ENCODE measurements around the gene SMYD3. TPM values are rescaled to one million over a fixed set of nuclear protein-coding genes. Genes with fewer than 3 reads are reported as not detected.

SMYD3 gene
- total RNA-seq, 4 donors from 2014 or later = 8.4 to 25.7 (median 14.4) TPM

- no peak overlapping the region for H3K4me3 ChIP-seq (ENCODE audit: low read depth, poor library complexity, severe bottlenecking)
- no peak for DNase-seq (ENCODE audit: low spot score in 2 of 2)
- intact Hi-C loops (cut with DNase I; ENCODE audit: low total_unique reads) = no loop called here
- 58 to 62% methylated on average over 10 of the region's 10 CpGs for WGBS, 2 donors
- no peak for TF ChIP-seq POLR2A (IDR thresholded peaks at IDR 0.05)
- no peak for TF ChIP-seq CTCF (IDR thresholded peaks at IDR 0.05)
These were observed 507.1 kb downstream of the SMYD3 start for GRCh38 chr1:245999697-246000637.

GRCh38 chr1:245997471-245998258, 509.4 kb downstream of the SMYD3 start:
- no peak overlapping the region for H3K4me3 ChIP-seq (ENCODE audit: low read depth, poor library complexity, severe bottlenecking)
- intact Hi-C loops (cut with DNase I; ENCODE audit: low total_unique reads) = no loop called here
- whole genome bisulfite sequencing, 2 donors = 62% methylated on average over 7 of the region's 7 CpGs
- TF ChIP-seq CTCF (IDR thresholded peaks at IDR 0.05) (no peak), POLR2A (IDR thresholded peaks at IDR 0.05) (no peak)
- no peak for DNase-seq (ENCODE audit: low spot score in 2 of 2)

- DNase-seq (ENCODE audit: low spot score in 2 of 2) = no peak
- no peak for TF ChIP-seq CTCF (IDR thresholded peaks at IDR 0.05)
- no peak for TF ChIP-seq POLR2A (IDR thresholded peaks at IDR 0.05)
- intact Hi-C loops (cut with DNase I; ENCODE audit: low total_unique reads) = no loop called here
- no peak overlapping the region for H3K4me3 ChIP-seq (ENCODE audit: low read depth, poor library complexity, severe bottlenecking)
- 87 to 89% methylated on average over 15 of the region's 15 CpGs for WGBS, 2 donors
These were observed 510.3 kb downstream of the SMYD3 start for GRCh38 chr1:245996811-245997210.

GRCh38 chr1:245995474-245995873, 511.6 kb downstream of the SMYD3 start:
- no peak for TF ChIP-seq CTCF (IDR thresholded peaks at IDR 0.05)
- WGBS, 2 donors = 72 to 100% methylated on average over 1 of the region's 1 CpG
- intact Hi-C loops (cut with DNase I; ENCODE audit: low total_unique reads) = no loop called here
- no peak overlapping the region for H3K4me3 ChIP-seq (ENCODE audit: low read depth, poor library complexity, severe bottlenecking)
- no peak for DNase-seq (ENCODE audit: low spot score in 2 of 2)

GRCh38 chr1:245991266-245991665, 515.8 kb downstream of the SMYD3 start:
- 79 to 84% methylated on average over 4 of the region's 4 CpGs for WGBS, 2 donors
- intact Hi-C loops (cut with DNase I; ENCODE audit: low total_unique reads) = no loop called here
- no peak for DNase-seq (ENCODE audit: low spot score in 2 of 2)

More at GRCh38 chr1:245991266-245991665, 515.8 kb downstream of the SMYD3 start:
- no peak overlapping the region for H3K4me3 ChIP-seq (ENCODE audit: low read depth, poor library complexity, severe bottlenecking)
- no peak for TF ChIP-seq CTCF (IDR thresholded peaks at IDR 0.05)
- no peak for TF ChIP-seq POLR2A (IDR thresholded peaks at IDR 0.05)
